ENCODE measurements around the gene NOD1. TPM values are rescaled to one million over a fixed set of nuclear protein-coding genes. Genes with fewer than 3 reads are reported as not detected.

Gene NOD1
- polyA plus RNA-seq, 3 donors, result 2.8 to 15.0 (median 4.6) TPM

DNA sequence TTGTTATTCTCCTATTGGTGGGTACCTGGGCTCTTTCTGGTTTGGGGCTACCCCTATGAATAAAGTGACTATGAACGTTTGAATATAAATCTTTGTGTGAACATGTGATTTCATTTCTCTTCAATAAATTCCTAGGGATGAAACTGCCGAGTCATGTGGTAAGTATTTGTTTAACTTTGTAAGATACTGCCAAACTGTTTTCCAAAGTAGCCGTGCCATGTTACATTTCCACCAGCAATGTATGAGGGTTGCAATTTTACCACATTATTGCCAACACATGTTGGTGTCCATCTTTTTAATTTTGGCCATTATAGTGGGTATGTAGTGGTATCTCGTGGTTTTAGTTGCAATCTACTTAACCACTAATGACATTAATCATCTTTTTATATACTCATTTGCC, 99.5 kb downstream of the NOD1 start:
- no peak overlapping the region for H2AFZ ChIP-seq (ENCODE audit: insufficient read depth, low read depth, low read length, poor library complexity, severe bottlenecking)
- Mint-ChIP-seq H3K36me3 (peaks cover 2 to 5% of the 10 kb centered on the region in 2 donors), H3K4me1 (peaks cover 2% of the 10 kb centered on the region), H3K4me3 (no peak overlapping the region), H3K9me3 (peaks cover 0 to 13% (median 9%) of the 10 kb centered on the region in 7 donors), H3K27ac (no peak overlapping the region), H3K27me3 (ENCODE audit: low read depth in 3 of 3) (peaks cover 0 to 2% (median 0%) of the 10 kb centered on the region in 3 donors)
- no peaks in the 10 kb centered on the region for H3K27me3 ChIP-seq (ENCODE audit: control insufficient read depth in 2 of 2, insufficient read depth in 2 of 2, low read length in 2 of 2)
- intact Hi-C loops (cut with micrococcal nuclease), result no loop called here
- TF ChIP-seq, protein P1, sequence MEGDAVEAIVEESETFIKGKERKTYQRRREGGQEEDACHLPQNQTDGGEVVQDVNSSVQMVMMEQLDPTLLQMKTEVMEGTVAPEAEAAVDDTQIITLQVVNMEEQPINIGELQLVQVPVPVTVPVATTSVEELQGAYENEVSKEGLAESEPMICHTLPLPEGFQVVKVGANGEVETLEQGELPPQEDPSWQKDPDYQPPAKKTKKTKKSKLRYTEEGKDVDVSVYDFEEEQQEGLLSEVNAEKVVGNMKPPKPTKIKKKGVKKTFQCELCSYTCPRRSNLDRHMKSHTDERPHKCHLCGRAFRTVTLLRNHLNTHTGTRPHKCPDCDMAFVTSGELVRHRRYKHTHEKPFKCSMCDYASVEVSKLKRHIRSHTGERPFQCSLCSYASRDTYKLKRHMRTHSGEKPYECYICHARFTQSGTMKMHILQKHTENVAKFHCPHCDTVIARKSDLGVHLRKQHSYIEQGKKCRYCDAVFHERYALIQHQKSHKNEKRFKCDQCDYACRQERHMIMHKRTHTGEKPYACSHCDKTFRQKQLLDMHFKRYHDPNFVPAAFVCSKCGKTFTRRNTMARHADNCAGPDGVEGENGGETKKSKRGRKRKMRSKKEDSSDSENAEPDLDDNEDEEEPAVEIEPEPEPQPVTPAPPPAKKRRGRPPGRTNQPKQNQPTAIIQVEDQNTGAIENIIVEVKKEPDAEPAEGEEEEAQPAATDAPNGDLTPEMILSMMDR (IDR thresholded peaks at IDR 0.05), result no peak
- no peaks in the 10 kb centered on the region for H3K36me3 ChIP-seq (replicated peaks in 1 of 2; ENCODE audit: control insufficient read depth in 1 of 2, insufficient read depth in 2 of 2, low read length in 2 of 2)
- no peak overlapping the region for H3K4me3 ChIP-seq (replicated peaks in 1 of 3; ENCODE audit: low read depth in 2 of 3, low read length in 3 of 3)
- H3K27ac ChIP-seq (ENCODE audit: low read depth in 1 of 2, low read length in 2 of 2), result no peak overlapping the region
- no peaks in the 10 kb centered on the region for H3K9me3 ChIP-seq (replicated peaks in 1 of 2; ENCODE audit: control insufficient read depth in 1 of 2, insufficient read depth in 1 of 2, low read length in 2 of 2)
- no peaks in the 10 kb centered on the region for H3K79me2 ChIP-seq (ENCODE audit: insufficient read depth, low read length)
- H3K9ac ChIP-seq (ENCODE audit: insufficient read depth, low read length, poor library complexity, severe bottlenecking), result no peak overlapping the region
- no peak for DNase-seq
- no peaks in the 10 kb centered on the region for H3K4me1 ChIP-seq (ENCODE audit: control insufficient read depth in 1 of 2, insufficient read depth in 2 of 2, low read length in 2 of 2)
- no peak overlapping the region for H3K4me2 ChIP-seq (replicated peaks; ENCODE audit: extremely low read depth, low read length, poor library complexity, severe bottlenecking)
- H4K20me1 ChIP-seq (ENCODE audit: insufficient read depth, low read length), result no peaks in the 10 kb centered on the region
- WGBS (ENCODE audit: insufficient coverage), result no CpG with 5 or more reads among the region's 4 CpGs

DNA sequence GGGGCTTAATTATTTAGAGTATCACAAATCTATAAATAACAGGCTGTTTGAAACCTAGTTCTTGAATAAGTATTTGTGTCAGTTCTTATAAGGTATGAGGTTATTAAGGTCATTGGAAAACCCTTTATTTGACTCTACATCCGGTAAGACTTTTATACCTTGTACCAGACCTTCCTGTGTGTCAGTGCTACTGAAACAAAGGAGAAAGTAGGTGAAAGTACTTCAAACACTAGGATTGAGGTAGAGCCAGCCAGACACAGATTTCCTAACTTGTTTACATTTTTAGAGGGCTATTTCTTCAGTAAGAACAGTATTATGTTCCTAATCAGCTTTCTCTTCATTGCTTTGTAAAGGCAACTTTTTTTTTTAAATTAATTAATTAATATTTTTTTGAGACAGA, 100.3 kb downstream of the NOD1 start:
- H3K9me3 Mint-ChIP-seq, result peaks cover 0 to 13% (median 9%) of the 10 kb centered on the region in 7 donors
- intact Hi-C loops (cut with micrococcal nuclease), result no loop called here
- Histone ChIP-seq H4K20me1 (ENCODE audit: insufficient read depth, low read length) (no peaks in the 10 kb centered on the region), H3K36me3 (replicated peaks in 1 of 2; ENCODE audit: control insufficient read depth in 1 of 2, insufficient read depth in 2 of 2, low read length in 2 of 2) (no peaks in the 10 kb centered on the region), H3K4me2 (replicated peaks; ENCODE audit: extremely low read depth, low read length, poor library complexity, severe bottlenecking) (no peak overlapping the region), H3K4me3 (replicated peaks in 1 of 3; ENCODE audit: low read depth in 2 of 3, low read length in 3 of 3) (no peak overlapping the region), H3K79me2 (ENCODE audit: insufficient read depth, low read length) (no peaks in the 10 kb centered on the region), H3K27ac (ENCODE audit: low read depth in 1 of 2, low read length in 2 of 2) (no peak overlapping the region), H3K4me1 (ENCODE audit: control insufficient read depth in 1 of 2, insufficient read depth in 2 of 2, low read length in 2 of 2) (no peaks in the 10 kb centered on the region), H2AFZ (ENCODE audit: insufficient read depth, low read depth, low read length, poor library complexity, severe bottlenecking) (no peak overlapping the region), H3K9me3 (replicated peaks in 1 of 2; ENCODE audit: control insufficient read depth in 1 of 2, insufficient read depth in 1 of 2, low read length in 2 of 2) (no peaks in the 10 kb centered on the region), H3K9ac (ENCODE audit: insufficient read depth, low read length, poor library complexity, severe bottlenecking) (no peak overlapping the region), H3K27me3 (ENCODE audit: control insufficient read depth in 2 of 2, insufficient read depth in 2 of 2, low read length in 2 of 2) (no peaks in the 10 kb centered on the region)
- DNase-seq, result no peak
- H3K4me3 Mint-ChIP-seq, result no peak overlapping the region
- H3K27me3 Mint-ChIP-seq (ENCODE audit: low read depth in 3 of 3), result peaks cover 0 to 2% (median 0%) of the 10 kb centered on the region in 3 donors
- H3K36me3 Mint-ChIP-seq, result peaks cover 2 to 5% of the 10 kb centered on the region in 2 donors
- H3K27ac Mint-ChIP-seq, result no peak overlapping the region
- TF ChIP-seq, protein P1 (IDR thresholded peaks at IDR 0.05), result no peak
- peaks cover 2% of the 10 kb centered on the region for H3K4me1 Mint-ChIP-seq
- WGBS (ENCODE audit: insufficient coverage), result no CpG with 5 or more reads among the region's 1 CpG

Other genes starting within 250 kb of the NOD1 start
- gene ZNRF2, start 194.2 kb downstream of the NOD1 start, polyA plus RNA-seq, result 1 to 10 TPM; 1.9 to 9.5 (median 5.7) TPM
- 10 to 100 TPM in 2 of 3 donors, 1 to 10 TPM in 1; 7.6 to 18.1 (median 10.7) TPM for gene GGCT, start 26.0 kb upstream of the NOD1 start, polyA plus RNA-seq
- 10 to 100 TPM; 46.0 to 68.4 (median 48.6) TPM for gene GARS1, start 116.1 kb upstream of the NOD1 start, polyA plus RNA-seq
- not detected for gene CRHR2, start 203.7 kb upstream of the NOD1 start, polyA plus RNA-seq

Measured in CD14-positive monocyte (primary cell).